ENCODE results near the gene GRXCR1. TPM values are rescaled to one million over a fixed set of nuclear protein-coding genes. Genes with fewer than 3 reads are reported as not detected.

GRXCR1 gene
- total RNA-seq, 1 experiment from 2014 or later = not detected

- no peak overlapping the region for H2BK20ac ChIP-seq (ENCODE audit: low read depth, low read length, poor library complexity, severe bottlenecking)
- Mint-ChIP-seq H3K27me3 (ENCODE audit: low read depth) (no peaks in the 10 kb centered on the region), H3K27ac (no peak overlapping the region), H3K9me3 (no peaks in the 10 kb centered on the region), H3K4me3 (no peak overlapping the region), H3K36me3 (ENCODE audit: insufficient read depth in 1 of 3, low read depth in 3 of 3) (no peaks in the 10 kb centered on the region), H3K4me1 (no peaks in the 10 kb centered on the region)
- no peak for TF ChIP-seq CTCF (conservative IDR thresholded peaks at IDR 0.05)
- no peaks in the 10 kb centered on the region for H3K27me3 ChIP-seq (ENCODE audit: insufficient read depth, low read length)
- no peak overlapping the region for H3K4ac ChIP-seq (ENCODE audit: low read depth, low read length)
- H3K18ac ChIP-seq (ENCODE audit: insufficient read length, low read depth, low read length) = no peak overlapping the region
- no peaks in the 10 kb centered on the region for H3K79me2 ChIP-seq (ENCODE audit: insufficient read depth, low read length)
- H2BK5ac ChIP-seq (ENCODE audit: insufficient read length, low read length) = no peak overlapping the region
- no peak overlapping the region for H3T11ph ChIP-seq (ENCODE audit: low read length)
- H4K20me1 ChIP-seq (ENCODE audit: control insufficient read depth, insufficient read depth, insufficient read length) = no peaks in the 10 kb centered on the region
- no peak overlapping the region for H3K14ac ChIP-seq (ENCODE audit: insufficient read depth, low read length)
- no peak overlapping the region for H3K23ac ChIP-seq (ENCODE audit: insufficient read length, low read depth, low read length)
- no peak overlapping the region for H2AK5ac ChIP-seq (ENCODE audit: insufficient read length, low read length)
- WGBS (ENCODE audit: extremely low coverage, insufficient read length, low lambda C conversion rate) = no CpG with 5 or more reads among the region's 1 CpG
- H4K91ac ChIP-seq (ENCODE audit: insufficient read length, low read depth, low read length) = no peak overlapping the region
- DNase-seq = no peak
- no peak overlapping the region for H3K9ac ChIP-seq (ENCODE audit: extremely low read depth, insufficient read length, low read length)
- no peaks in the 10 kb centered on the region for H3K9me3 ChIP-seq (ENCODE audit: control insufficient read depth, low read depth, low read length)
- H2BK12ac ChIP-seq (ENCODE audit: insufficient read length, low read depth, low read length) = no peak overlapping the region
- no peaks in the 10 kb centered on the region for H3K4me1 ChIP-seq (ENCODE audit: insufficient read depth, low read length)
- no peak overlapping the region for H4K8ac ChIP-seq (replicated peaks; ENCODE audit: insufficient read length, low read depth, low read length)
- no peaks in the 10 kb centered on the region for H3K23me2 ChIP-seq (ENCODE audit: insufficient read length, low read depth, low read length, poor library complexity, severe bottlenecking)
- no peak overlapping the region for H3K4me2 ChIP-seq (ENCODE audit: insufficient read depth, insufficient read length, low read length)
- no peak overlapping the region for H2BK15ac ChIP-seq (ENCODE audit: low read depth, low read length)
- no peak overlapping the region for H4K5ac ChIP-seq (ENCODE audit: insufficient read length, low read depth, low read length)
- H2BK120ac ChIP-seq (ENCODE audit: low read depth, low read length, poor library complexity, severe bottlenecking) = no peak overlapping the region
- H3K56ac ChIP-seq (ENCODE audit: insufficient read length, low read depth, low read length) = no peak overlapping the region
- H3K79me1 ChIP-seq (ENCODE audit: insufficient read depth, low read depth, low read length, poor library complexity, severe bottlenecking) = no peaks in the 10 kb centered on the region
- no peak overlapping the region for H3K27ac ChIP-seq (ENCODE audit: insufficient read length, low read depth, low read length)
- H2AFZ ChIP-seq (ENCODE audit: low read length) = no peak overlapping the region
Measured at GRCh38 chr4:42915484-42915883, 23.0 kb downstream of the GRXCR1 start.

Measured in H9 (cell line).